Mesothelial cell of epicardium (in vitro differentiated cells): ENCODE data around the gene IFIT3. TPM values are rescaled to one million over a fixed set of nuclear protein-coding genes. Genes with fewer than 3 reads are reported as not detected.
A peak's percentile ranks its signal among the peaks of the same experiment; 100 is the strongest.
"Not testable (repeated sequence)": the region's sequence is repeated elsewhere in the genome, so short reads cannot be mapped to it uniquely, and the experiment has no call there.

Experiments
- DNase-seq, 2 experiments: peaks; one replicate each; pipeline ENCODE4 v3.0.0; 2021; ENCODE audit warnings: low spot score in 2 of 2; ENCODE audit not compliant: unreplicated experiment in 2 of 2
- H3K27ac Mint-ChIP-seq: 2 replicates; pipeline ENCODE4 v1.8.0; 2021; ENCODE audit warnings: mixed read lengths
- H3K27me3 Mint-ChIP-seq: 2 replicates; pipeline ENCODE4 v1.8.0; 2021; ENCODE audit warnings: low read depth, mixed read lengths
- H3K36me3 Mint-ChIP-seq: 2 replicates; pipeline ENCODE4 v1.8.0; 2021; ENCODE audit warnings: mixed read lengths
- H3K4me1 Mint-ChIP-seq: 2 replicates; pipeline ENCODE4 v1.8.0; 2021; ENCODE audit warnings: mixed read lengths
- H3K4me3 Mint-ChIP-seq: 2 replicates; pipeline ENCODE4 v1.8.0; 2021; ENCODE audit warnings: mild to moderate bottlenecking, moderate library complexity, mixed read lengths
- H3K9me3 Mint-ChIP-seq: 2 replicates; pipeline ENCODE4 v1.8.0; 2021; ENCODE audit warnings: mixed read lengths
- total RNA-seq: library from RNA; stranded (reverse); gene quantifications from 3 replicates; pipeline ENCODE4 v1.2.1, GENCODE V29; 2021
- TF ChIP-seq, protein P1 (sequence below): fragments of 200-600 bp; sonication (generic); IDR thresholded peaks from one replicate; pipeline ENCODE4 v1.5.0; 2021; ENCODE audit warnings: antibody characterized with exemption; ENCODE audit not compliant: unreplicated experiment

The IFIT3 gene
- total RNA-seq, 1 donor from 2014 or later, result 17.8 TPM

DNA sequence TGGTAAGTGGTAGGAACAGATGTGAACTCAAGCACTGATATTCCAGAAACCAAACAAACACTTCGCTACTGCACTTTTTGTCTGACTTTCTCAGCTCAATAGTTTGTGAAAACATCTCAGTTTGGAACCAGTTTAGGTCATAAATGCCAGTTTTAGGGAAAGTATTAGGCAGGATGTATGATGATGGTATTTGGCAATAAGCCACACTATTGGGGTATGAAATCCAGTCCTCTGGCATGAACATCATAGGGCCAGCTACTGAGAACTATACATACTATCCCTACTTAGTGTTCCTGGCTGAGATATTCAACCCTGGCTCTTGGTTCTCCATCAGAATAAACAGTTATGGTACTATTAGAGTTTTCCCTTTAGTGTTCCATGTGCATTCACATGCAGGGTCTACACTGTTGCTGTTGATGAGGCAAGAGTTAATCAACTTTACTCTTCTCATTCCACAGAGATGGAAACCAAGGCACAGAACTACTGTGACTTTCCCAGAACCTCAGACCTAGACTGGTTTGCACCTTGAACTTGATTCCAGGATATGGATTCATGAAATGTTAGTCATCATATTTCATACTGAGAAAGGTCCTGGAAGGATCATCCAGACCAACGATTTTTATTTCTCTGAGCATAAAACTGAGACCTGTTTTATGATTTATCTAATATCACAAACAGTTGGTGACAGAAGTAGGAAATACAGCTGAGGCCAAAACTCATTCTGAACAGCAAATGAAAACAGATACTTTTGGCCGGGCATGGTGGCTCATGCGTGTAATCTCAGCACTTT is 46.0 kb upstream of the IFIT3 start:
- peaks cover 60% of the 10 kb centered on the region for H3K4me1 Mint-ChIP-seq
- DNase-seq, result no peak
- no peaks in the 10 kb centered on the region for H3K9me3 Mint-ChIP-seq
- no peaks in the 10 kb centered on the region for H3K27me3 Mint-ChIP-seq
- peak overlapping the region; percentile 33 for H3K27ac Mint-ChIP-seq
- no peaks in the 10 kb centered on the region for H3K36me3 Mint-ChIP-seq
- TF ChIP-seq, protein P1, sequence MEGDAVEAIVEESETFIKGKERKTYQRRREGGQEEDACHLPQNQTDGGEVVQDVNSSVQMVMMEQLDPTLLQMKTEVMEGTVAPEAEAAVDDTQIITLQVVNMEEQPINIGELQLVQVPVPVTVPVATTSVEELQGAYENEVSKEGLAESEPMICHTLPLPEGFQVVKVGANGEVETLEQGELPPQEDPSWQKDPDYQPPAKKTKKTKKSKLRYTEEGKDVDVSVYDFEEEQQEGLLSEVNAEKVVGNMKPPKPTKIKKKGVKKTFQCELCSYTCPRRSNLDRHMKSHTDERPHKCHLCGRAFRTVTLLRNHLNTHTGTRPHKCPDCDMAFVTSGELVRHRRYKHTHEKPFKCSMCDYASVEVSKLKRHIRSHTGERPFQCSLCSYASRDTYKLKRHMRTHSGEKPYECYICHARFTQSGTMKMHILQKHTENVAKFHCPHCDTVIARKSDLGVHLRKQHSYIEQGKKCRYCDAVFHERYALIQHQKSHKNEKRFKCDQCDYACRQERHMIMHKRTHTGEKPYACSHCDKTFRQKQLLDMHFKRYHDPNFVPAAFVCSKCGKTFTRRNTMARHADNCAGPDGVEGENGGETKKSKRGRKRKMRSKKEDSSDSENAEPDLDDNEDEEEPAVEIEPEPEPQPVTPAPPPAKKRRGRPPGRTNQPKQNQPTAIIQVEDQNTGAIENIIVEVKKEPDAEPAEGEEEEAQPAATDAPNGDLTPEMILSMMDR, result no peak
- no peak overlapping the region for H3K4me3 Mint-ChIP-seq

DNA sequence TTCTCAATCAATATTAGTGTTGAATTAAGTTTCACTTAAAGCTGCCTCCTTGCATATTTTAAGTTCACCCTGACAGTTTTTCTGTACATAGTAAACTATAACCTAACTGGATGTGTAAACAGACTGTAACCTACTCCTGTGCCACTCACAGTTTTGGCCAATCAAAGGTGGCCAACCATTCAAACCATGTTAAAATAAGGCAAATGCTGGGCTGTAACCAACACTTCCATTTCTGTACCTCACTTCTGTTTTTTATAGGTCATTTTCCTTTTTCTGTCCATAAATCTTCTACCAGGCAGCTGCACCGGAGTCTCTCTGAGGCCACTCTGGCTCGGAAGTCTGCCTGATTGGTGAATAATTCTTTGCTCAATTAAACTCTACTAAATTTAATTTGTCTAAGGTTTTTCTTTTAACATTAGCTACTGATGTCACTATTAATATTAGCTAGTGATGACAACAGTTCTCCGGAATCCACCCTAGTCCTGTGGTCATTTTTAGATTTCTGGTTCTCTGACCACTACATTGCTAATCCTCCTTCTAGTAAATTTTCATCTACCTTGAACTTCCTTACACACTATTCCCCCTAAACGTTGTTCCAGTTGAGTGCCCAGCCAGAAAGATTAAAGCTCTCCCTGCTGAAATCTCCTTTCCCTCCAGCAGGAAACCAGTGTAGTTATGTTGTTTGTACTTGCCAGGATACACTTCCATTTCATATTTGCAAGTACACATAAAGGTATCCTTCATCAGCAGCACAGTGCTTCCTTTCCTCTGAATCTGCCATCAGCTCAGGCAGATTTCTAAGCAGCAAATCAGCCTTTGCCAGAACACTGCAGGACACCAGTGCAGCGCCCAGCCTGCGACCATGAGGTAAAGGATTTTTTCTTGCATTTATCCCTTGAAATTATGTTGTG is 44.5 kb upstream of the IFIT3 start:
- peaks cover 45% of the 10 kb centered on the region for H3K4me1 Mint-ChIP-seq
- H3K36me3 Mint-ChIP-seq, result no peaks in the 10 kb centered on the region
- DNase-seq, result no peak
- no peaks in the 10 kb centered on the region for H3K9me3 Mint-ChIP-seq
- peak overlapping the region; percentile 23 for H3K4me3 Mint-ChIP-seq
- TF ChIP-seq, protein P1, result no peak
- H3K27me3 Mint-ChIP-seq, result no peaks in the 10 kb centered on the region
- H3K27ac Mint-ChIP-seq, result peak overlapping the region; percentile 85

DNA sequence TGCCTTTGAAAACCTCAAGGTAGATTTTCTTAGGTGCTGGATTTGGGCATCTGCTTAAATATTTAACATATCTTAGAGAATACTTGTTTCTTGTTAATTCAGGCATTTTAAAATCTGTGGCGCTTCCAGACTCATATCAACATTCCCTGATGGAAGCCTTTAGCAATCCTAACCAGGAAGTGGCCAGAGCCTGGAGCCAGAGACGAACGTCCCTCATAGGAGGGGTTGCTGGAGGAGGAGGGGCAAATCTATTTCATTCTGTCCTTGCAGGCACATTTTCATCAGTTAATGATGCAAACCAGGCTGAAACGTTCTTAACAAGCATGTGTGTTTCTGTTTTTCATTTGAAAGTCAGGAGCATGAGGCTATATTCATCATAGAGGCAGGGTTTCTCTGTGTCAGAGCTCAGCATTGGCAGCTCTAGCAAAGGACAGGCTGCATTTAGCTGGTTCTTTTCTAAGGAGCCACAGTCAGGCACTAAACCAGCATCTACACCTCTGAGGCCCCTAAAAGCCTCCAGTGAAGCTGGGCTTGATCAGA is 43.8 kb upstream of the IFIT3 start:
- no peaks in the 10 kb centered on the region for H3K9me3 Mint-ChIP-seq
- DNase-seq, result no peak
- peaks cover 41% of the 10 kb centered on the region for H3K4me1 Mint-ChIP-seq
- no peaks in the 10 kb centered on the region for H3K36me3 Mint-ChIP-seq
- H3K27me3 Mint-ChIP-seq, result no peaks in the 10 kb centered on the region
- TF ChIP-seq, protein P1, result no peak
- H3K4me3 Mint-ChIP-seq, result peak overlapping the region; percentile 23
- H3K27ac Mint-ChIP-seq, result peak overlapping the region; percentile 85

DNA sequence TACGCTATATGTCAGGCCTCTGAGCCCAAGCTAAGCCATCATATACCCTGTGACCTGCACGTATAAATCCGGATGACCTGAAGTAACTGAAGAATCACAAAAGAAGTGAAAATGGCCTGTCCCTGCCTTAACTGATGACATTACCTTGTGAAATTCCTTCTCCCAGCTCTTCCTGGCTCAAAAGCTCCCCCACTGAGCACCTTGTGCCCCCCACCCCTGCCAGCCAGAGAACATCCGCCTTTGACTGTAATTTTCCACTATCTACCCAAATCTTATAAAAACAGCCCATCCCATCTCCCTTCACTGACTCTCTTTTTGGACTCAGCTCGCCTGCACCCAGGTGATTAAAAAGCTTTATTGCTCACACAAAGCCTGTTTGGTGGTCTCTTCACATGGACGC is 43.1 kb upstream of the IFIT3 start:
- Mint-ChIP-seq H3K4me1 (peaks cover 35% of the 10 kb centered on the region), H3K27ac (peak overlapping the region; percentile 68)
- not testable (repeated sequence) for H3K27me3 Mint-ChIP-seq, DNase-seq, H3K9me3 Mint-ChIP-seq, H3K36me3 Mint-ChIP-seq, H3K4me3 Mint-ChIP-seq

DNA sequence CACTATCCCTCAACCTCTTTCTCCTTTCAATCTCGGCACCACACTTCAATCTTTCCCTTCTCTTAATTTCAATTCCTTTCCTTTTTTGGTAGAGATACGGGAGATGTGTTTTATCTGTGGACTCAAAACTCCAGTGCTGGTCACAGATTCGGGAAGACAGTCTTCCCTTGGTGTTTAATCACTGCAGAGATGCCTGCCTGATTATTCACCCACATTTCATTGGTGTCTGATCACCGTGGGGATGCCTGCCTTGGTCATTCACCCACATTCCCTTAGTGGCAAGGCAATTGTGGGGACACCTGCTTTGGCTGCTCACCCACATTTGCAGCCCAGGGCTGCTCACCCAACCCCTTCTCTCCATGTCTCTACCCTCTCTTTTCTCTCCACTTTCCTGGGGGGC is 42.5 kb upstream of the IFIT3 start:
- H3K4me3 Mint-ChIP-seq, DNase-seq, H3K36me3 Mint-ChIP-seq, H3K9me3 Mint-ChIP-seq, H3K27me3 Mint-ChIP-seq: not testable (repeated sequence)
- Mint-ChIP-seq H3K4me1 (peaks cover 31% of the 10 kb centered on the region), H3K27ac (peak overlapping the region; percentile 68)

DNA sequence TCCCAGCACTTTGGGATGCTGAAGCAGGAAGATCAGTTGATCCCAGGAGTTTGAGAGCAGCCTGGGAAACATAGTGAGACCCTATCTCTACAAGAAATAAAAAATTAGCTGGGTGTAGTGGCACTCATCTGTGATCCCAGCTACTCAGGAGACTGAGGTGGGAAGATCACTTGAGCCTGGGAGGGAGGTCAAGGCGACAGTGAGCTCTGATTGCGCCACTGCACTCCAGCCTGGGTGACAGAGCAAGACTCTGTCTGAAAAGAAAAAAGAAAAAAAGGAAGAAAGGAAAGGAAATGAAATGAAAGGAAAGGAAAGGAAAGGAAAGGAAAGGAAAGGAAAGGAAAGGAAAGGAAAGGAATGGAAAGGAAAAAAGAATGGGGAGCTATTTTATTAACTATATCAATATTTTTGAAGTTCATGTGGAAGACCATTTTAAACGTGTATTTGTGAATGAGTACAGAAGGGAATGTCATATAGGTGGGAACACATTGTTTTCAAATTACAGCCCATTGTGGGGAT is 33.0 kb upstream of the IFIT3 start:
- TF ChIP-seq, protein P1, result no peak
- DNase-seq, result no peak
- Mint-ChIP-seq H3K36me3 (peaks cover 5% of the 10 kb centered on the region), H3K27me3 (no peaks in the 10 kb centered on the region), H3K4me3 (no peak overlapping the region), H3K4me1 (no peaks in the 10 kb centered on the region), H3K9me3 (peaks cover 17% of the 10 kb centered on the region), H3K27ac (no peak overlapping the region)
